Hepatocyte (in vitro differentiated cells): Measurements from ENCODE around the gene SOD2. TPM values are rescaled to one million over a fixed set of nuclear protein-coding genes. Genes with fewer than 3 reads are reported as not detected.
"Not testable (repeated sequence)": the region's sequence is repeated elsewhere in the genome, so short reads cannot be mapped to it uniquely, and the experiment has no call there.

Source experiments
- DNase-seq: peaks from one replicate; pipeline ENCODE4 v3.0.0-alpha.2; 2016; ENCODE audit warnings: low spot score
- H2AFZ ChIP-seq: fragments of 200-600 bp; sonication (generic); 2 replicates; pipeline ENCODE4 v1.6.0; 2016; ENCODE audit warnings: antibody characterized with exemption, mild to moderate bottlenecking
- H3K27ac ChIP-seq: fragments of 200-600 bp; sonication (generic); 2 replicates; pipeline ENCODE4 v1.5.1; 2016; ENCODE audit warnings: mild to moderate bottlenecking
- H3K27me3 ChIP-seq: fragments of 200-600 bp; sonication (generic); 2 replicates; pipeline ENCODE4 v1.6.1; 2016
- H3K36me3 ChIP-seq: fragments of 200-600 bp; sonication (generic); replicated peaks from 2 replicates; pipeline ENCODE4 v1.5.1; 2016; ENCODE audit warnings: low read depth; ENCODE audit not compliant: insufficient read depth
- H3K4me1 ChIP-seq: fragments of 200-600 bp; sonication (generic); 2 replicates; pipeline ENCODE4 v1.5.1; 2016; ENCODE audit warnings: mild to moderate bottlenecking, moderate library complexity; ENCODE audit not compliant: insufficient read depth
- H3K4me2 ChIP-seq: fragments of 200-600 bp; sonication (generic); 2 replicates; pipeline ENCODE4 v1.6.0; 2016
- H3K4me3 ChIP-seq: fragments of 200-600 bp; sonication (generic); 2 replicates; pipeline ENCODE4 v1.5.1; 2016; ENCODE audit warnings: mild to moderate bottlenecking
- H3K79me2 ChIP-seq: fragments of 200-600 bp; sonication (generic); 2 replicates; pipeline ENCODE4 v1.6.0; 2017; ENCODE audit warnings: mild to moderate bottlenecking
- H3K9me2 ChIP-seq: fragments of 200-600 bp; sonication (generic); replicated peaks from 2 replicates; pipeline ENCODE4 v1.6.0; 2017; ENCODE audit warnings: mild to moderate bottlenecking; ENCODE audit not compliant: insufficient read depth
- H3K9me3 ChIP-seq: fragments of 200-600 bp; sonication (generic); 2 replicates; pipeline ENCODE4 v1.5.1; 2016; ENCODE audit warnings: low read depth, mild to moderate bottlenecking
- H4K20me1 ChIP-seq: fragments of 200-600 bp; sonication (generic); 2 replicates; pipeline ENCODE4 v1.6.0; 2016; ENCODE audit warnings: mild to moderate bottlenecking; ENCODE audit not compliant: insufficient read depth, poor library complexity, severe bottlenecking
- EZH2 ChIP-seq: fragments of 200-600 bp; sonication (generic); IDR thresholded peaks from 2 replicates; pipeline ENCODE4 v1.6.1; 2016; ENCODE audit warnings: antibody characterized with exemption, mild to moderate bottlenecking, borderline replicate concordance
- EZH2phosphoT487 ChIP-seq: fragments of 200-600 bp; sonication (generic); IDR thresholded peaks from one replicate; pipeline ENCODE4 v1.6.1; 2018; ENCODE audit warnings: antibody characterized with exemption, mild to moderate bottlenecking, low read depth, moderate library complexity; ENCODE audit not compliant: unreplicated experiment, severe bottlenecking
- WGBS: methylation state at CpG from one replicate; pipeline ENCODE4 v1.1.6; 2016; ENCODE audit warnings: low lambda C conversion rate; ENCODE audit errors: missing lambda C conversion rate; 5-methylcytosine and 5-hydroxymethylcytosine counted together
- polyA plus RNA-seq: library from polyadenylated mRNA; unstranded; fragments of >200 nt; fragmentation: Nextera tagmentation; extraction: Ambion mirVana; gene quantifications from 2 replicates; pipeline ENCODE4 v1.2.1, GENCODE V29; 2016
- total RNA-seq: library from RNA; depleted of rRNA; stranded (reverse); fragments of >200 nt; gene quantifications from 2 replicates; pipeline ENCODE4 v1.2.3, GENCODE V29; 2014
- TF ChIP-seq, protein P1 (sequence below): fragments of 200-600 bp; sonication (generic); IDR thresholded peaks from 2 replicates; pipeline ENCODE4 v1.5.1; 2016; ENCODE audit warnings: antibody characterized with exemption, mild to moderate bottlenecking; ENCODE audit not compliant: poor library complexity

SOD2 gene
- total and polyA plus RNA-seq, 2 experiments from 2014 or later = 138 to 264 TPM

DNA sequence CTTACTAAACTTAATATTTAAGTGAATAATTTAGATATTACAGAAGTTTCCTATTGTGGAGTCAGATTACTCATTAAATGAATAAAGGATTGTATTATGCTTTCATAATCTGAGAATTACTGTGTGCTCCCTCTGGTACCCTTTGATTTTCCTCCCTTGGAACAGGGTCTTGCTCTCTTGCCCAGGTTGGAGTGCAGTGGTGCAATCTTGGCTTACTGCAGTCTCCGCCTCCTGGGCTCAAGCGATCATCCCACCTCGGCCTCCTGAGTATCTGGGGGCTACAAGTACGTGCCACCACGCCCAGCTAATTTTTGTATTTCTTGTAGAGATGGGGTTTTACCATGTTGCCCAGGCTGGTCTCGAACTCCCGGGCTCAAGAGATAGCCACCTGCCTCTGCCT lies 43.9 kb upstream of the SOD2 start:
- H3K9me3 ChIP-seq = no peaks in the 10 kb centered on the region
- no peak for DNase-seq
- peaks cover 91% of the 10 kb centered on the region for H4K20me1 ChIP-seq
- no peaks in the 10 kb centered on the region for H3K9me2 ChIP-seq
- H3K36me3 ChIP-seq = no peaks in the 10 kb centered on the region
- no peaks in the 10 kb centered on the region for H3K27me3 ChIP-seq
- no peak overlapping the region for H3K4me3 ChIP-seq
- no peak overlapping the region for H3K4me2 ChIP-seq
- H3K79me2 ChIP-seq = peaks cover 93% of the 10 kb centered on the region
- H3K4me1 ChIP-seq = no peaks in the 10 kb centered on the region
- WGBS = 94% methylated on average over 7 of the region's 7 CpGs
- H2AFZ ChIP-seq = no peak overlapping the region
- H3K27ac ChIP-seq = no peak overlapping the region
- TF ChIP-seq EZH2 (no peak), EZH2phosphoT487 (no peak)
- TF ChIP-seq, protein P1, sequence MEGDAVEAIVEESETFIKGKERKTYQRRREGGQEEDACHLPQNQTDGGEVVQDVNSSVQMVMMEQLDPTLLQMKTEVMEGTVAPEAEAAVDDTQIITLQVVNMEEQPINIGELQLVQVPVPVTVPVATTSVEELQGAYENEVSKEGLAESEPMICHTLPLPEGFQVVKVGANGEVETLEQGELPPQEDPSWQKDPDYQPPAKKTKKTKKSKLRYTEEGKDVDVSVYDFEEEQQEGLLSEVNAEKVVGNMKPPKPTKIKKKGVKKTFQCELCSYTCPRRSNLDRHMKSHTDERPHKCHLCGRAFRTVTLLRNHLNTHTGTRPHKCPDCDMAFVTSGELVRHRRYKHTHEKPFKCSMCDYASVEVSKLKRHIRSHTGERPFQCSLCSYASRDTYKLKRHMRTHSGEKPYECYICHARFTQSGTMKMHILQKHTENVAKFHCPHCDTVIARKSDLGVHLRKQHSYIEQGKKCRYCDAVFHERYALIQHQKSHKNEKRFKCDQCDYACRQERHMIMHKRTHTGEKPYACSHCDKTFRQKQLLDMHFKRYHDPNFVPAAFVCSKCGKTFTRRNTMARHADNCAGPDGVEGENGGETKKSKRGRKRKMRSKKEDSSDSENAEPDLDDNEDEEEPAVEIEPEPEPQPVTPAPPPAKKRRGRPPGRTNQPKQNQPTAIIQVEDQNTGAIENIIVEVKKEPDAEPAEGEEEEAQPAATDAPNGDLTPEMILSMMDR = no peak

DNA sequence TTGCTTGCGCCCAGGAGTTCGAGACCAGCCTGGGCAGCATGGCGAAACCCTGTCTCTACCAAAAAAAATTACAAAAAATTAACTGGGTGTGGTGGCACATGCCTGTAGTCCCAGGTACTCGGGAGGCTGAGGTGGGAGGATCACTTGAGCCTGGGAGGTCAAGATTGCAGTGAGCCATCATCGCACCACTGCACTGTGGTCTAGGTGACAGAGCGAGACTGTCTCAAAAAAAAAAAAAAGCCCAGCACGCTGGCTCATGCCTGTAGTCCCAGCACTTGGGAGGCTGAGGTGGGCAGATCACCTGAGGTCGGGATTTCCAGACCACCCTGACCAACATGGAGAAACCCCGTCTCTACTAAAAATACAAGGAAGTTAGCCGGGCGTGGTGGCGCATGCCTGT lies 40.4 kb upstream of the SOD2 start:
- H3K4me3 ChIP-seq, DNase-seq, H3K27ac ChIP-seq, H3K9me2 ChIP-seq, H3K27me3 ChIP-seq, H2AFZ ChIP-seq, H3K9me3 ChIP-seq, H3K4me2 ChIP-seq, H3K4me1 ChIP-seq, H3K36me3 ChIP-seq: not testable (repeated sequence)
- WGBS = 97% methylated on average over 12 of the region's 12 CpGs
- Histone ChIP-seq H3K79me2 (peaks cover 100% of the 10 kb centered on the region), H4K20me1 (peaks cover 100% of the 10 kb centered on the region)

DNA sequence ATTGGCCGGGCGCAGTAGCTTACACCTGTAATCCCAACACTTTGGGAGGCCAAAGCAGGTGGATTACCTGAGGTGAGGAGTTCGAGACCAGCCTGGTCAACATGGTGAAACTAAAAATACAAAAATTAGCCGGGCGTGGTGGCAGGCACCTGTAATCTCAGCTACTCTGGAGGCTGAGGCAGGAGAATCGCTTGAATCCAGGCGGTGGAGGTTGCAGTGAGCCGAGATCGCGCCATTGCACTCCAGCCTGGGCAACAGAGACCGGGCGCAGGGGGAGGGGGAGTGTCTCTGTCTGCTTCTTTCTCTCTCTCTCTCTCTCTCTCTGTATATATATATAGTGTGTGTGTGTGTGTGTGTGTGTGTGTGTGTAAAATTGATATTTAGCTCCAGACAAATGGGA lies 39.5 kb upstream of the SOD2 start:
- not testable (repeated sequence) for H3K36me3 ChIP-seq, DNase-seq, H3K27ac ChIP-seq, H3K4me1 ChIP-seq, H3K9me3 ChIP-seq, H3K9me2 ChIP-seq, H3K4me2 ChIP-seq, H2AFZ ChIP-seq, H3K4me3 ChIP-seq, H3K27me3 ChIP-seq
- H4K20me1 ChIP-seq = peaks cover 96% of the 10 kb centered on the region
- H3K79me2 ChIP-seq = peaks cover 100% of the 10 kb centered on the region
- 98% methylated on average over 11 of the region's 12 CpGs for WGBS

DNA sequence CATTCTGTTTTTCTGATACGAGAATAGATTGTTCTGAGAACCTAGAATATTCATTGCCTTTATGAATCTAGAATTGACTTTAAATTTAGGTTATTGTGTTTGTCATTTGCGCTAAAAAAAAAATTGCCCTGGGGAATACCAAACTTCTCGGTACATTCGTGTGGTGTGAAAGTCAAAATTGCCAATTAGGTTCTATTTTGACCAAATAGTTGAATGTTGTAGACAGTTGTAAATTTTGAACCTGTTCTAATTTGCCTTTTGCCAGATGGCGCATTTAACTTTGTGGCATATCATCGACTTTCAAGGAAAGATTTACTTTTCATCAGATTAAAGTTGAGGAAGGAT lies 37.3 kb upstream of the SOD2 start:
- no peak overlapping the region for H3K27ac ChIP-seq
- peaks cover 73% of the 10 kb centered on the region for H4K20me1 ChIP-seq
- no peaks in the 10 kb centered on the region for H3K27me3 ChIP-seq
- peak overlapping the region; percentile 97 for H3K4me3 ChIP-seq
- peaks cover 12% of the 10 kb centered on the region for H3K4me1 ChIP-seq
- no peaks in the 10 kb centered on the region for H3K36me3 ChIP-seq
- TF ChIP-seq EZH2phosphoT487 (no peak), EZH2 (no peak)
- TF ChIP-seq, protein P1 = no peak
- H3K9me3 ChIP-seq = no peaks in the 10 kb centered on the region
- WGBS = 87% methylated on average over 6 of the region's 6 CpGs
- H3K79me2 ChIP-seq = peaks cover 88% of the 10 kb centered on the region
- DNase-seq = no peak
- peak overlapping the region; percentile 92 for H3K4me2 ChIP-seq
- no peak overlapping the region for H2AFZ ChIP-seq
- no peaks in the 10 kb centered on the region for H3K9me2 ChIP-seq
